Measurements from ENCODE around the gene TES. TPM values are rescaled to one million over a fixed set of nuclear protein-coding genes. Genes with fewer than 3 reads are reported as not detected.
A peak's percentile ranks its signal among the peaks of the same experiment; 100 is the strongest.

TES gene
- total and polyA plus RNA-seq, 2 donors: 41.3 to 64.2 TPM

DNA sequence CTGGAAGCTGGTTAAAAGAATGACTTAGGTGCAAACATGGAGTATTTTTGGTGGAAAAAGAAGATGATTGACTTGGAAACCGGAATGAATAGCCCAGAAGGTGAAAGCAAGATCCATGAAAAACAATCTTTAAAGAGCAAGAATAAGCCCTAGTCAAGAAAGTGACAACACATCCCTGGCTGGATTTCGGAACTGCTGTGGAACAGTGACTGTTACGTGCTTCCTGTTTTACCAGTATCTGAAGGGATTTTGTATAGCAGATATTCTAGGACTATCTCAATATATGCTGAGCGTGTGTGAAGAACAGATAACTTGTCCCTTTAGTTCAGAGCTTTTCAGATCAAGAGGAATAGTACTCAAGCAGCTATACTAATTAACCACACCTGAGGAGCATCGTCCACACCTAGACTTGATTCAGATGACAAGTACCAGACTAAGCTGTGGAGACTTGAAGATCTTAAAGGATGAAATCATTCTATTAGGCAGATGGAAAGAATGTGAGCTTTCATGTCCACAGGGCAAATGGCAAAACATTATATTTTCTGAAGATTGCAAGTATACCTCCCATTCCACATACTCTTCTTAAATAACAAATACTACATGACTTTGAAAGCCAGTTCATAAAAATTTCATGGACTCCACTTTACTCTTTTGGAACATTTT, 11.5 kb upstream of the TES start:
- Histone ChIP-seq H3K4me1 (ENCODE audit: control insufficient read depth in 2 of 2, insufficient read depth in 2 of 2, low read length in 2 of 2) (no peaks in the 10 kb centered on the region), H3K27me3 (ENCODE audit: control insufficient read depth in 2 of 2, insufficient read depth in 1 of 2, low read length in 1 of 2) (no peaks in the 10 kb centered on the region), H3K9me3 (ENCODE audit: control insufficient read depth in 2 of 2, insufficient read depth in 1 of 2, low read length in 1 of 2) (no peaks in the 10 kb centered on the region), H3K27ac (ENCODE audit: low read depth in 1 of 2, low read length in 1 of 2) (no peak overlapping the region), H3K36me3 (ENCODE audit: control insufficient read depth in 2 of 2, insufficient read depth in 2 of 2, low read length in 1 of 2) (no peaks in the 10 kb centered on the region), H3K4me3 (ENCODE audit: low read length in 2 of 2) (no peak overlapping the region)
- DNase-seq (ENCODE audit: low read depth in 6 of 9, low spot score in 9 of 9): no peak
- 94% methylated on average over 5 of the region's 5 CpGs for WGBS

DNA sequence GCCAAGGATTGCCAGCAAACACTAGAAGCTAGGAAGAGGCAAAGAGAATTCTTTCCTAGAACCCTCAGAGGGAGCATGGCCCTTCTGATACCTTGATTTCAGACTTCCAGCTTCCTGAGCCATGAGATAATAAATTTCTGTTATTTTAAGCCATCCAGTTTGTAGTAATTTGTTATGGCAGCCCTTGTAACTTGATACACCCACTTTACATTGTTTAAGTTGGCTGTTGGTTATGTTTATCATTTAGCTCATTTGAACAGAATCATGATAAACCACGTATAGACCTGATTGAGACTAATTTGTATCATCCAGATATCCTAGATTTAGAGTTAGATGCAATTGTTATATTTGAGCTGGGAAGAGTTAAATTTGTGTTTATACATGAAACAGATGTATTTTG, 9.4 kb upstream of the TES start:
- H3K4me3 ChIP-seq (ENCODE audit: low read length in 2 of 2): no peak overlapping the region
- H3K27ac ChIP-seq (ENCODE audit: low read depth in 1 of 2, low read length in 1 of 2): no peak overlapping the region
- no peaks in the 10 kb centered on the region for H3K36me3 ChIP-seq (ENCODE audit: control insufficient read depth in 2 of 2, insufficient read depth in 2 of 2, low read length in 1 of 2)
- WGBS: 93% methylated on average over 1 of the region's 1 CpG
- no peak for DNase-seq (ENCODE audit: low read depth in 6 of 9, low spot score in 9 of 9)
- H3K4me1 ChIP-seq (ENCODE audit: control insufficient read depth in 2 of 2, insufficient read depth in 2 of 2, low read length in 2 of 2): no peaks in the 10 kb centered on the region
- H3K27me3 ChIP-seq (ENCODE audit: control insufficient read depth in 2 of 2, insufficient read depth in 1 of 2, low read length in 1 of 2): no peaks in the 10 kb centered on the region
- H3K9me3 ChIP-seq (ENCODE audit: control insufficient read depth in 2 of 2, insufficient read depth in 1 of 2, low read length in 1 of 2): no peaks in the 10 kb centered on the region

DNA sequence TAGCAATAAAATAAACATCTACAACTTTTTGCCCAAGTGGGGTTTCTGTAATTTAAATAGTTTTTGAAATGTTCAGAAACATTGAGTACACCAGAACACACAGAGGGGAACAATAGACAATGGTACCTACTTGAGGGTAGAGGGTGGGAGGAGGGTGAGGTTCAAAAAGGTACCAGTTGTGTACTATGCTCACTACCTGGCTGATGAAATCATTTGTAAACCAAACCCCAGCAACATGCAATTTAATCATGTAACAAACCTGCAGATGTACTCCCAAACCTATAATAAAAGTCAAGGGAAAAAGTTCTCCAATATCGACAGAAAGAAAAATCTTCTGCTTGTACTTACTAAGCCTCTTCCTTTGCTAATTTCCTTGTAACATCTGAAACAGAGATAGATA, 4.2 kb upstream of the TES start:
- H3K27me3 ChIP-seq (ENCODE audit: control insufficient read depth in 2 of 2, insufficient read depth in 1 of 2, low read length in 1 of 2): no peaks in the 10 kb centered on the region
- no peak overlapping the region for H3K27ac ChIP-seq (ENCODE audit: low read depth in 1 of 2, low read length in 1 of 2)
- WGBS: 96% methylated on average over 1 of the region's 1 CpG
- no peak for DNase-seq (ENCODE audit: low read depth in 6 of 9, low spot score in 9 of 9)
- peaks cover 0 to 4% of the 10 kb centered on the region in 2 donors for H3K4me1 ChIP-seq (ENCODE audit: control insufficient read depth in 2 of 2, insufficient read depth in 2 of 2, low read length in 2 of 2)
- H3K4me3 ChIP-seq (ENCODE audit: low read length in 2 of 2): no peak overlapping the region
- no peaks in the 10 kb centered on the region for H3K9me3 ChIP-seq (ENCODE audit: control insufficient read depth in 2 of 2, insufficient read depth in 1 of 2, low read length in 1 of 2)
- H3K36me3 ChIP-seq (ENCODE audit: control insufficient read depth in 2 of 2, insufficient read depth in 2 of 2, low read length in 1 of 2): no peaks in the 10 kb centered on the region

DNA sequence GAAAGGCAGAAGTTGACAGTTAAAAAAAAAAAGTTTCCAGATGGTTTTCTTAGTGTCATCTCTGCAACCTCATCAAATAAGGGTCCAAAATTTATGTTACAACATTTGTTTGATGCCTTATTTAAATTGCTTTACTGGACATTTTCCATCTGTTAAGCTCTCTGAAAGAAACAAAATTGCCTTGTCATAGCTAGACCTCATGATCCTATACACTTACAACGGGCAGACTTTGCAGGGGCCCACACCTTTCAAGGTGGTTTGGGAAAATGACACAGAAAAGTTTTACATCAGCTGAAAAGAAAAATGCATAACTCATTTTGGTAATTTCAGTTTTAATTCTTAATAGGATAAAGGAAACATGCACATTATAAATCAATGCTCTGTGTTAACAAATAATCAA, 1.4 kb upstream of the TES start:
- Histone ChIP-seq H3K4me3 (ENCODE audit: low read length in 2 of 2) (no peak overlapping the region), H3K9me3 (ENCODE audit: control insufficient read depth in 2 of 2, insufficient read depth in 1 of 2, low read length in 1 of 2) (no peaks in the 10 kb centered on the region), H3K36me3 (ENCODE audit: control insufficient read depth in 2 of 2, insufficient read depth in 2 of 2, low read length in 1 of 2) (no peaks in the 10 kb centered on the region), H3K27me3 (ENCODE audit: control insufficient read depth in 2 of 2, insufficient read depth in 1 of 2, low read length in 1 of 2) (no peaks in the 10 kb centered on the region), H3K27ac (ENCODE audit: low read depth in 1 of 2, low read length in 1 of 2) (no peak overlapping the region), H3K4me1 (ENCODE audit: control insufficient read depth in 2 of 2, insufficient read depth in 2 of 2, low read length in 2 of 2) (peaks cover 0 to 6% of the 10 kb centered on the region in 2 donors)
- no peak for DNase-seq (ENCODE audit: low read depth in 6 of 9, low spot score in 9 of 9)
- WGBS: 15% methylated on average over 1 of the region's 1 CpG

DNA sequence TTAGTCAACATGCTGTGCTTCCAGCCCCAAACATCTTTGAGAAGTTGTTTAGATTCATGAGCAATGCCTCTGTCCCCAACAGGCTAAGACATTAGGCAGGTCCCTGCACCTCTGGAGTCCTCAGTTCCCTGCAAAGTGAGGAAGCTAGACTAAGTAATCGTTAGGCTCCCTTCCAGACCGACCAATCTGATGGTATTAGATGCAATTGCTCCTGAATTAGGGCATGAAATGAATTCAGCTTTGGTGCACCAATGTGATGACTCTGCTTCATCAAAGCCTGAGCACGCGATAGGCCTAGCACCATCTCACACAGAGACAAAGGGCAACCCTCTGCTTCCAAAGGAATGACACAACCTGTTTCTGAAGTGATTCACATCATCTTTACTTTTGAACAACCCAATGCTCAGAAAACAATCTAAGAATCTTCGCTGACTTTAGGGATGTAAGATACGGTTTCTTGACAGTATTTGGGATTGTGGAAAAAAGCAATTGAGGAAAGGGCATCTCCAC, 723 bp upstream of the TES start:
- DNase-seq (ENCODE audit: low read depth in 6 of 9, low spot score in 9 of 9): peak in 1 of 9 donors; percentile 34
- 96% methylated on average over 6 of the region's 6 CpGs for WGBS
- peaks cover 2 to 8% of the 10 kb centered on the region in 2 donors for H3K4me1 ChIP-seq (ENCODE audit: control insufficient read depth in 2 of 2, insufficient read depth in 2 of 2, low read length in 2 of 2)
- H3K4me3 ChIP-seq (ENCODE audit: low read length in 2 of 2): no peak overlapping the region
- no peaks in the 10 kb centered on the region for H3K27me3 ChIP-seq (ENCODE audit: control insufficient read depth in 2 of 2, insufficient read depth in 1 of 2, low read length in 1 of 2)
- no peaks in the 10 kb centered on the region for H3K9me3 ChIP-seq (ENCODE audit: control insufficient read depth in 2 of 2, insufficient read depth in 1 of 2, low read length in 1 of 2)
- H3K36me3 ChIP-seq (ENCODE audit: control insufficient read depth in 2 of 2, insufficient read depth in 2 of 2, low read length in 1 of 2): no peaks in the 10 kb centered on the region
- H3K27ac ChIP-seq (ENCODE audit: low read depth in 1 of 2, low read length in 1 of 2): no peak overlapping the region

DNA sequence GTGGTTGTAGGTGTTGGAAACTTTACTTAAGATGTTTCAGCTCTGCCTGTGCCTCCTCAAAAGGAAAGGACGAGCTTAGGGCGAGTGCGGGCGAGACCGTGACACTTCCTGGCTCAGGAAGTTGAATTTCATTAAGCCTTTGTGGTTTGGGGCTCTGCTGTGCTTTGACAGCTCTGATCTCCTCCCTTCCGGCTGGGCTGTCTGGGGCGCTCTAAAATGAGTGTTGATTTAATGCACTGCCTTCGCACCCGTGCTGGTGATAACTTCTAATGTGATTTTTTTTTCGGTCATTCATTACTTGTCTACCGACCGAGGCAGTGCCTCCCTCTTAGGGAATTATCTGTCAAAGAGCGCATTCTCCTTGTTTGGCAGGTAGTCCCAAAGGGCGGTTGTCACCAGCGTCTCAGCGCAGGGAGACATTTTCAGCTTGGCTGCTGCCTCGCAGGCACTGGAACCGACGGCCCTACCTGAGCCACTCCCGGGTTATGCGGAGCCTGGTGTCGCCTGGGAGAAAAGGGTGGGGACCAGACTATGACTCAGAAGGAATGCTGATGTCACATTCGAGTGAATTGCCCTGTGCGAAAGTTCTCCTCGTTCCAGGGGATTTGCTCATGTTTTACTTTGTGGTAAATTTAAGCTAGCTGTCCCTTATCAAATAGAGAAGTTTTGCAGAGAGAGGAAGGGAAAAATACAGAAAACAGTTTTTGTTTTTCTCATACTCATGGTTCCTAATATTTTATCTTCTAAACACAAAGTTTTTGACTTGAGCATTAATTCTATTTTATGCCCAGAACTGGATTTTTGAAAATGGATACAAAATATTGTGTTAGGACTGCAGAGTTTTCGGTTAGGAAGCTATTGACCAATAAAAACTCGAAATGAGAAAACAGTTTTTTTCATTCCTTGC, 920 bp downstream of the TES start:
- Histone ChIP-seq H3K36me3 (ENCODE audit: control insufficient read depth in 2 of 2, insufficient read depth in 2 of 2, low read length in 1 of 2) (no peaks in the 10 kb centered on the region), H3K9me3 (ENCODE audit: control insufficient read depth in 2 of 2, insufficient read depth in 1 of 2, low read length in 1 of 2) (no peaks in the 10 kb centered on the region), H3K27me3 (ENCODE audit: control insufficient read depth in 2 of 2, insufficient read depth in 1 of 2, low read length in 1 of 2) (no peaks in the 10 kb centered on the region), H3K27ac (ENCODE audit: low read depth in 1 of 2, low read length in 1 of 2) (peak overlapping the region; percentile 87 to 92), H3K4me1 (ENCODE audit: control insufficient read depth in 2 of 2, insufficient read depth in 2 of 2, low read length in 2 of 2) (peaks cover 5 to 8% of the 10 kb centered on the region in 2 donors), H3K4me3 (ENCODE audit: low read length in 2 of 2) (peak overlapping the region; percentile 80 to 86)
- WGBS: 1% methylated on average over 27 of the region's 27 CpGs
- DNase-seq (ENCODE audit: low read depth in 6 of 9, low spot score in 9 of 9): peak; percentile 55 to 88 (median 66)

DNA sequence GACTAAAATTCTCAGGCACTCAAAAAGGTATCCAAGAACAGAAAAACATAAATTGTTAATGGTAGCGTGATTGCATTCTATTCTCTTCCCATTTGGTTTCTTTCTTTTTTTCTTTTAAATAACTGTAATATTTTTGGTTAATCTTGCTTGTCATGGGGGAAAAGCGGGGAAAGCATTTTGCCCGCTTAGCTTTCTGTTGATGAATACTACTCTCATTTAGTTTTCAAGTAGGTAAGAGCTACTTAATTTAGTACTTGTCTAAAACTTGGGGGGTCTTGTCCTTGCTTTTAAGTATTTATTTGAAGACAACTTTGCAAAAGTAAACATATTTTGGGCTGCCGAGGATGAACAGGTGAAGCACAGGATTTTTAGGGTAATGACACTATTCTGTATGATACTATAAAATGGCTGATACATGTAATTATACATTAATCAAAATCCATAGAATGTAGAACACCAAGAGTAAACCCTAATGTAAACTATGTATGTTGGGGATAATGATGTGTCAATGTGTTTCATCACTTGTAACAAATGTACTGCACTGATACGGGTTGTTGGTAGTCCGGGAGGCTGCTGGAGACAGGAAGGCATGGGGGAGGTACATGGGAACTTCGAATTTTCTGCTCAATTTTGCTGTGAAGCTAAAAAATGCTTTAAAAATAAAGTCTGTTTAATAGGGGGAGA, 1.7 kb downstream of the TES start:
- Histone ChIP-seq H3K4me3 (ENCODE audit: low read length in 2 of 2) (peak overlapping the region; percentile 80 to 86), H3K4me1 (ENCODE audit: control insufficient read depth in 2 of 2, insufficient read depth in 2 of 2, low read length in 2 of 2) (peaks cover 5 to 8% of the 10 kb centered on the region in 2 donors), H3K27me3 (ENCODE audit: control insufficient read depth in 2 of 2, insufficient read depth in 1 of 2, low read length in 1 of 2) (no peaks in the 10 kb centered on the region), H3K9me3 (ENCODE audit: control insufficient read depth in 2 of 2, insufficient read depth in 1 of 2, low read length in 1 of 2) (no peaks in the 10 kb centered on the region), H3K36me3 (ENCODE audit: control insufficient read depth in 2 of 2, insufficient read depth in 2 of 2, low read length in 1 of 2) (no peaks in the 10 kb centered on the region), H3K27ac (ENCODE audit: low read depth in 1 of 2, low read length in 1 of 2) (no peak overlapping the region)
- WGBS: 42% methylated on average over 7 of the region's 7 CpGs
- DNase-seq (ENCODE audit: low read depth in 6 of 9, low spot score in 9 of 9): no peak

DNA sequence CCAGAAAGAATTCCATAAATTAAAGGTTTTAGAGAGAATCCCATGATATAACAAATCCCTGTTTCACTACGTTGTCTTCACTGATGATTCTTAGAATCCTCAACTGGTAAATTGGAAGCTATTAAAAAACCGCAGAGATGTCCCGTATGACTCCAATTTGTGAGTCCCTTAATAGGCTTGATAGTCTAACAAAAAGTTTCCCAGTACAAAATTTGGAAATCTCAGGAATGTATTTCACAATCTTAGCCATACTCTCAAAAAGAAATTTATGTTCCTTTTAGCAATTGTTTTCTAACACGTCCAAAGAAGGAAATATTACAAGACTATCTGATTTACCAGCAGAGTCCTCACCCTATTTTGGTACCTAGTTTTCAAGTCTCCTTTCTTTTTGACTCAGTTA, 2.5 kb downstream of the TES start:
- Histone ChIP-seq H3K27me3 (ENCODE audit: control insufficient read depth in 2 of 2, insufficient read depth in 1 of 2, low read length in 1 of 2) (no peaks in the 10 kb centered on the region), H3K27ac (ENCODE audit: low read depth in 1 of 2, low read length in 1 of 2) (no peak overlapping the region), H3K9me3 (ENCODE audit: control insufficient read depth in 2 of 2, insufficient read depth in 1 of 2, low read length in 1 of 2) (no peaks in the 10 kb centered on the region), H3K4me3 (ENCODE audit: low read length in 2 of 2) (no peak overlapping the region), H3K36me3 (ENCODE audit: control insufficient read depth in 2 of 2, insufficient read depth in 2 of 2, low read length in 1 of 2) (no peaks in the 10 kb centered on the region), H3K4me1 (ENCODE audit: control insufficient read depth in 2 of 2, insufficient read depth in 2 of 2, low read length in 2 of 2) (peaks cover 5 to 9% of the 10 kb centered on the region in 2 donors)
- no peak for DNase-seq (ENCODE audit: low read depth in 6 of 9, low spot score in 9 of 9)
- WGBS: 67% methylated on average over 4 of the region's 4 CpGs
